ENCODE results near the gene JAG1. TPM values are rescaled to one million over a fixed set of nuclear protein-coding genes. Genes with fewer than 3 reads are reported as not detected.

The JAG1 gene
- total RNA-seq, 4 donors from 2014 or later, result 62.7 to 103 (median 82.0) TPM

GRCh38 chr20:10708351-10709185 lies 34.8 kb upstream of the JAG1 start:
- no peak for TF ChIP-seq CTCF (IDR thresholded peaks at IDR 0.05; ENCODE audit: low read depth)

- TF ChIP-seq CTCF (IDR thresholded peaks at IDR 0.05; ENCODE audit: low read depth), result no peak
Measured at GRCh38 chr20:10707791-10708190, 34.0 kb upstream of the JAG1 start.

- no peak for TF ChIP-seq CTCF (IDR thresholded peaks at IDR 0.05; ENCODE audit: low read depth)
Measured at GRCh38 chr20:10707068-10707467, 33.3 kb upstream of the JAG1 start.

GRCh38 chr20:10706460-10706811 lies 32.6 kb upstream of the JAG1 start:
- TF ChIP-seq CTCF (IDR thresholded peaks at IDR 0.05; ENCODE audit: low read depth), result no peak

GRCh38 chr20:10705801-10706459 lies 32.1 kb upstream of the JAG1 start:
- no peak for TF ChIP-seq CTCF (IDR thresholded peaks at IDR 0.05; ENCODE audit: low read depth)

- no peak for TF ChIP-seq CTCF (IDR thresholded peaks at IDR 0.05; ENCODE audit: low read depth)
Measured at GRCh38 chr20:10701607-10702006, 27.8 kb upstream of the JAG1 start.

- no peak for TF ChIP-seq CTCF (IDR thresholded peaks at IDR 0.05; ENCODE audit: low read depth)
Measured at GRCh38 chr20:10699941-10700340, 26.1 kb upstream of the JAG1 start.
